Endothelial cell of umbilical vein (primary cell): ENCODE data around the gene TBC1D24.

Experiments used
- EZH2 ChIP-seq: IDR thresholded peaks from 2 replicates; pipeline ENCODE4 v1.6.1; 2012; ENCODE audit warnings: borderline replicate concordance, low read depth, mild to moderate bottlenecking, moderate library complexity, low read length, inconsistent platforms; ENCODE audit not compliant: severe bottlenecking
- MYC ChIP-seq: IDR thresholded peaks from one replicate; pipeline ENCODE4 v1.6.1; 2011; ENCODE audit warnings: mild to moderate bottlenecking, low read depth, low read length
- POLR2A ChIP-seq: IDR thresholded peaks from 2 replicates; pipeline ENCODE4 v1.6.1; 2012; ENCODE audit warnings: low read depth, mild to moderate bottlenecking, control low read depth, low read length
- TF ChIP-seq, protein P1 (sequence below), 2 donors: IDR thresholded peaks; 1 replicate in 1 of 2; 2 replicates in 1 of 2; pipeline ENCODE4 v1.5.1; 2011; ENCODE audit warnings: low read length in 2 of 2, mild to moderate bottlenecking in 2 of 2, moderate library complexity in 2 of 2, control low read depth in 1 of 2, inconsistent platforms in 1 of 2, low read depth in 1 of 2; ENCODE audit not compliant: insufficient read depth in 1 of 2; ENCODE audit errors: extremely low read depth in 1 of 2

DNA sequence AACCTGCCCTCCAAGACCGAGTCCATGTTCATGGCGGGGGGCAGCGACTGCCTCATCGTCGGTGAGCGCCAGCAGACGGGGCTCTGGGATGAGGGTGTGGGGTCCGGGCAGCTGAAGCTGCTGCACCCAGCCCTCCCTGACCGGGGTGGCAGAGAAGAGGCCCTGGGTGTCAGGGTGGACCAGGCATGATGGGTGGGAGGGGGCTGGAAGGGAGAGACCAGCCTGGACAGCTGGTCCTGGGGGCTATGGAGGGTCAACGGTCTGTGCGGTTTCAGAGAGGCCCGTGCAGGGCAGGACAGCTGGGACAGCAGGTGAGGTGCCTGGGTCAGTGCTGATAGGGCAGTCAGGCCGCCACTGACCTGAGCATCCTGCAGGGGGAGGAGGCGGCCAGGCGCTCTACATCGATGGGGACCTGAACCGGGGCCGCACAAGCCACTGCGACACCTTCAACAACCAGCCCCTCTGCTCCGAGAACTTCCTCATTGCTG is 25.5 kb downstream of the TBC1D24 start:
- TF ChIP-seq, protein P1, sequence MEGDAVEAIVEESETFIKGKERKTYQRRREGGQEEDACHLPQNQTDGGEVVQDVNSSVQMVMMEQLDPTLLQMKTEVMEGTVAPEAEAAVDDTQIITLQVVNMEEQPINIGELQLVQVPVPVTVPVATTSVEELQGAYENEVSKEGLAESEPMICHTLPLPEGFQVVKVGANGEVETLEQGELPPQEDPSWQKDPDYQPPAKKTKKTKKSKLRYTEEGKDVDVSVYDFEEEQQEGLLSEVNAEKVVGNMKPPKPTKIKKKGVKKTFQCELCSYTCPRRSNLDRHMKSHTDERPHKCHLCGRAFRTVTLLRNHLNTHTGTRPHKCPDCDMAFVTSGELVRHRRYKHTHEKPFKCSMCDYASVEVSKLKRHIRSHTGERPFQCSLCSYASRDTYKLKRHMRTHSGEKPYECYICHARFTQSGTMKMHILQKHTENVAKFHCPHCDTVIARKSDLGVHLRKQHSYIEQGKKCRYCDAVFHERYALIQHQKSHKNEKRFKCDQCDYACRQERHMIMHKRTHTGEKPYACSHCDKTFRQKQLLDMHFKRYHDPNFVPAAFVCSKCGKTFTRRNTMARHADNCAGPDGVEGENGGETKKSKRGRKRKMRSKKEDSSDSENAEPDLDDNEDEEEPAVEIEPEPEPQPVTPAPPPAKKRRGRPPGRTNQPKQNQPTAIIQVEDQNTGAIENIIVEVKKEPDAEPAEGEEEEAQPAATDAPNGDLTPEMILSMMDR (IDR thresholded peaks at IDR 0.05; ENCODE audit: extremely low read depth in 1 of 2, insufficient read depth in 1 of 2, low read depth in 1 of 2, low read length in 2 of 2) = no peak
- TF ChIP-seq MYC (no peak), POLR2A (no peak), EZH2 (no peak)
